ENCODE data around the gene BRD1.

The BRD1 gene

GRCh38 chr22:49801391-49802060 lies 26.1 kb downstream of the BRD1 start:
- DNase-seq (ENCODE audit: low read depth) = no peak

DNA sequence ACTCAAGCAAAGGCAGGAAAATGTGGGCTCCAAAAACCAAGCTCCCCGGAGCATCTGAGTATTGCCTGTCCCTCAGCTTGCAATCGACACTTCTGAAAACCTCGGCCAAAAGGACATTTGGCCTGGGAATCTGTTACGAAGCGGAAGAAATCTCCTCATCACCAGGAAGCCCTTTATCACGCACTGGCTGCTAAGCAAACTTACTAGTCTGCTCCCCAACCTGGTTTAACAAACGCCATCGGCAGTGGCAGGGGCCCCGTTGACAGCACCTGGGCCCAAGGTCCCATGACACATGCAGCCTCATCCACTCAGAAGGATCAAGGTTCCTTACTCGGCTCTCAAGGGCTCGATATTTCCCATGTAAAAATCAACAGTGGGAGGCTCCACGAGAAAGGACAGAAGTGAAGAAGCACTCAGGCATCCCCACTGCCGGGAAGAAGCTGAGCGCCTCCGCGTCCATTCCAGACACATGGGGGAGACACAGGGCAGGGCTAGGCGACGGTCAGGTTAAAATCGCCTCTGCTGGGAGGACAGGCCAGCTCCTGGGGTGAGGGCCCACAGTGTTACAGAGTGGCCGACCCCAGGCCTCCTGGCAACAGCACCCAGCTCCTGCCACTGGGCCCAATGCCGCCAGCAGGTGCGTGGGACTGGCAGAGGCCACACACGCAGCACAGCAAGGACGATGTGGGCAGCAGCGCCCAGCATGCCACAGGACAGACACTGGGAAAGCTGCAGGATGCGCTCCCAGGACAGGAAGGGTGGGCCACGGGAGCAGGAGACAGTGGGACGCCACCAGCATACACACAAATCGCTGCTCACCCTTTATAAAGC lies 27.1 kb downstream of the BRD1 start:
- no peak for DNase-seq (ENCODE audit: low read depth)

GRCh38 chr22:49799431-49800075 lies 28.1 kb downstream of the BRD1 start:
- no peak for DNase-seq (ENCODE audit: low read depth)

DNA sequence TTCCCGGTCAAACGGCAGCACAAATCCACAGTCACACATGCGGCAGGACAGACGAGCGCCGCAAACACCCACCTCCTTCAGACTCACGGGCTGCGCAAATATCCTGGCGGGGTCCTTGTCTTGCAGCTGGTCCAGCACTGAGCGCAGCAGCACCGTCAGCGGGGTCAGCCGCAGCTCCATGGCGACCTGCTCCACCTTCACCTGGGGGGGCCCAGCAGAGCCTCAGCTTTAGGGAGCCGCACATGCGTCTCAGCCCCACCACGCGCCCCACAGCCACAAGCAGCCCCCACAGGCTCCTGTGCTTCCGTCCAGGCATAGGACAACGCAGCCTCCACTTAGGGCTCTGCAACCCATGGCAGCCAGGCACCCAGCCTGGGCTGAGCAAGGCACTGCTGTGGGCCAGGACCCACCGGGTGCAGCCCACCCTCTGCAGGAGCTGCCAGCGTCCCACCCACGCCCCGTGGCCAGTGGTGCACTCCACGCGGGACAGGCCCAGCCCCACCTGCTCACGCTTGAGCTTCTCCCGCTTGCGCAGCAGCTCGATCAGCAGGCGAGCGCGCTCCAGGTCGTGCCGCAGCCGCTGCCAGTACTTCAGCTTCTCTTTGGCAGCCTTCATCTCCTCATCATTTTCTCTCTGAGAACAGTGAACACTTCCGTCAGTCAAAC lies 29.1 kb downstream of the BRD1 start:
- no peak for DNase-seq (ENCODE audit: low read depth)

GRCh38 chr22:49797706-49798105 lies 30.0 kb downstream of the BRD1 start:
- DNase-seq (ENCODE audit: low read depth) = no peak

DNA sequence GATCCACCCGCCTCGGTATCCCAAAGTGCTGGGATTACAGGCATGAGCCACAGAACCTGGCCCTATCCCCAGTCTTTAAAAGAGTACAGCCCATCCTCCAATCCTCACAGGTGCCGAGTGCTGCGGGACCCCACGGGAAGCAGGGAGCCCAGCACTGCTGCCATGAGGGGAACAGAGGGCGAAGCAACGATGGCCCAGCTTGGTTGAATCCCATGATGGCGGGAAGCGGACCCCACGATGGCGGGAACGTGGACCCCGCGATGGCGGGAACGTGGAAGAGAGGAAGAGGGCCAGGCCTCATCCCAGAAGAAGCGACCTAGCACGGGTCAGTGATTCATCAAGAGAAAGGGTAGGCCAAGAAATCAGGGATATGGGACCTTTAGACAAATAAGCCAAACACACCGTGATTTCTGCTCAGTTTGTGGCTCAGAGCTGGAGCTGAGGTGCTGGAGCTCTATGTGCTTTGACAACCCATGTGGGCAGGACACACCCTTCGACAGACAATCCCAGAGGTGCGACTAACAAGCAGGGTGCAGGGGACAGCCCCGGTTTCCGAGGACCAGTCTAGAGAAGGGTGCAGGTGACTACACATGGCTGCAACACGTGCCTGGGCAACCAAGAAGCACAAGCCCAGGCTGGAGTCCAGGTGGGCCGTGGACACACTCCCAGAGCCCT lies 30.9 kb downstream of the BRD1 start:
- DNase-seq (ENCODE audit: low read depth) = no peak

- DNase-seq (ENCODE audit: low read depth) = no peak
Measured at GRCh38 chr22:49795521-49795920, 32.2 kb downstream of the BRD1 start.

- no peak for DNase-seq (ENCODE audit: low read depth)
Measured at GRCh38 chr22:49793871-49794270, 33.8 kb downstream of the BRD1 start.

- no peak for DNase-seq (ENCODE audit: low read depth)
Measured at GRCh38 chr22:49793296-49793695, 34.4 kb downstream of the BRD1 start.

GRCh38 chr22:49792107-49792506 lies 35.6 kb downstream of the BRD1 start:
- no peak for DNase-seq (ENCODE audit: low read depth)

DNA sequence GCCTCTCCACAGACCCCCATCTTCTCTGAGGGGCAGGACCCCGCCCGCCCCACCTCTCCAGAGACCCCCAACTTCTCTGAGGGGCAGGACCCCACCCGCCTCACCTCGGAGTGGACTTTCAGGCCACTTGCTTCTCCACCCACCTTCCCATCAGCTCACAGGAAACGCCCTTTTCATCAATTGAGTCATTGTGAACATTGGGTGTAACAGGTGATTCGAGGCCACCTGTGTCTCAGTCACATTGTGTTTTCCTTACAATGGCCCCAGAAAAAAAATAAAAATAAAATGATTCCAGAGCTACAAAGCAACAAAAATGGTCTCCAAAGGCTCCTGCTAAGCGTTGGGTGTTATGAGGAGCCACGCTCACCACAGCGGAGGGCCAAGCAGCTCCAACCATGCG lies 36.0 kb downstream of the BRD1 start:
- DNase-seq (ENCODE audit: low read depth) = no peak

DNA sequence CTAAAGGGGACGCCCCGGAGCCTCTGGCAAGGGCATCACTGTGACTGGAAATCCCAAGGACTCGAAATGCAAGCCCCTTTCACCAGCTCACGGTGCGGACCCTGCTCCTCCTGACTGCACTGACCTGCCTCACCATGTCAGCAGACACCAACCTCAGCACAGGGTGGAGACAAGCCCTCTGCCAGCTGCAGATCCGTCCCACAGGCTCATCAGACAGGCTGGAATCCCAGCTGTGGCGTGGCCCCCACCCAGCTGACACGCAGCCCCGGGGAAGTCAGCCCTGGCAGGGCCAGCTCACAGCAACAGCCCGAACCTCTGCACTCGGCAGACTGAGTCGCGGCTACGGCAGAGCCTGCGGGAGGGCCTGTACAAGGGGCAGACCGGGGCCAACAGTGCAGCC lies 36.8 kb downstream of the BRD1 start:
- DNase-seq (ENCODE audit: low read depth) = no peak

GRCh38 chr22:49789289-49790141 lies 38.2 kb downstream of the BRD1 start:
- no peak for DNase-seq (ENCODE audit: low read depth)

DNA sequence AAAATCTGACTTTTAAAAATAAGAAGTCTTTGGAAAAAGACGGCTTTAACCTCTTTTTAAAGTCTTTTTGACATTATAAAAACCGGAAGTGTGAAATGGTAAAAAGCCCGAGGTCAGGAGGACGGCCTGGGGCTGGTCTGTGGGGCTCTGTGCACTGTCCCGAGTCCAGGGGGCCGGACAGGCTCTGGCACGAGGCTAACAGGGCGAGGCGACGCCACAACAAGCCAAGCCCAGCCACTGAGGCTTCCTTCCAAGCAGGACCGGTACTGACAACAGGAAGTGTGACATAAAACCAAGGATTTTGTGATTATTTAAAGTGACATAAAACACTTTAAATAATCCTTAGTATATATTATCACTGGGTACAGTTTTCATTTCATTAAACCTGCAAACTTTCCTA lies 39.2 kb downstream of the BRD1 start:
- no peak for DNase-seq (ENCODE audit: low read depth)

GRCh38 chr22:49787861-49788260 lies 39.8 kb downstream of the BRD1 start:
- no peak for DNase-seq (ENCODE audit: low read depth)

GRCh38 chr22:49786976-49787706 lies 40.5 kb downstream of the BRD1 start:
- no peak for DNase-seq (ENCODE audit: low read depth)

GRCh38 chr22:49785841-49786471 lies 41.7 kb downstream of the BRD1 start:
- DNase-seq (ENCODE audit: low read depth) = no peak

GRCh38 chr22:49785046-49785521 lies 42.6 kb downstream of the BRD1 start:
- no peak for DNase-seq (ENCODE audit: low read depth)

- DNase-seq (ENCODE audit: low read depth) = no peak
Measured at GRCh38 chr22:49784630-49784971, 43.1 kb downstream of the BRD1 start.

All from non-pigmented ciliary epithelial cell (primary cell).